IMR-90 (cell line): ENCODE data around the gene DDX21. TPM values are rescaled to one million over a fixed set of nuclear protein-coding genes. Genes with fewer than 3 reads are reported as not detected.

Experiments used
- ATAC-seq: fragments of 200-7000 bp; cut with Tn5 transposase; 2 replicates; pipeline ENCODE4 v1.9.1; 2020; ENCODE audit warnings: low read depth, mild to moderate bottlenecking, moderate library complexity
- BruUV-seq: library from RNA; stranded (reverse); fragments of 400-500 nt; replicated peaks from 2 replicates; lab custom pipeline; 2021; lab: Mats Ljungman, UMichigan
- CTCF ChIA-PET: fragments of 300-600 bp; formaldehyde crosslinking; extraction: SDS; loops from one replicate; lab custom pipeline; 2021; ENCODE audit warnings: antibody characterized with exemption; lab: Yijun Ruan, JAX
- POLR2A ChIA-PET: fragments of 300-600 bp; sonication (Branson Sonifier 250); formaldehyde crosslinking; loops from one replicate; lab custom pipeline; 2022; ENCODE audit warnings: antibody characterized with exemption; ENCODE audit not compliant: unreplicated experiment; lab: Charles Lee
- DNase-seq: peaks from one replicate; pipeline ENCODE4 v3.0.0; 2013
- H2AFZ ChIP-seq: replicated peaks from 2 replicates; pipeline ENCODE3; 2013; ENCODE audit warnings: low read length, mild to moderate bottlenecking; ENCODE audit not compliant: poor library complexity
- H2AK5ac ChIP-seq: 2 replicates; pipeline ENCODE4 v1.6.1; 2013; ENCODE audit warnings: low read depth, low read length, inconsistent platforms
- H2AK9ac ChIP-seq: replicated peaks from 2 replicates; pipeline ENCODE3; 2013; ENCODE audit warnings: mild to moderate bottlenecking, low read depth, low read length, moderate library complexity; ENCODE audit not compliant: poor library complexity
- H2BK120ac ChIP-seq: 2 replicates; pipeline ENCODE4 v1.6.1; 2013; ENCODE audit warnings: low read depth, low read length, inconsistent platforms
- H2BK15ac ChIP-seq: 3 replicates; pipeline ENCODE4 v1.6.1; 2013; ENCODE audit warnings: low read depth, low read length, inconsistent platforms
- H2BK20ac ChIP-seq: 2 replicates; pipeline ENCODE4 v1.6.1; 2013; ENCODE audit warnings: low read depth, mild to moderate bottlenecking, inconsistent platforms, low read length, moderate library complexity
- H2BK5ac ChIP-seq: 2 replicates; pipeline ENCODE4 v1.6.1; 2013; ENCODE audit warnings: mild to moderate bottlenecking, low read depth, low read length, inconsistent platforms; ENCODE audit not compliant: poor library complexity, severe bottlenecking
- H3K14ac ChIP-seq: replicated peaks from 2 replicates; pipeline ENCODE4 v1.6.1; 2013; ENCODE audit warnings: low read depth, low read length, inconsistent platforms
- H3K18ac ChIP-seq: 2 replicates; pipeline ENCODE4 v1.6.1; 2013; ENCODE audit warnings: low read depth, low read length, control low read depth
- H3K23ac ChIP-seq: 2 replicates; pipeline ENCODE4 v1.6.1; 2013; ENCODE audit warnings: low read depth, low read length, inconsistent platforms
- H3K27ac ChIP-seq: 2 replicates; pipeline ENCODE4 v1.5.1; 2013; ENCODE audit warnings: mild to moderate bottlenecking, control low read depth, low read length; ENCODE audit not compliant: insufficient read depth
- H3K27me3 ChIP-seq: 2 replicates; pipeline ENCODE4 v1.6.1; 2013; ENCODE audit warnings: low read length; ENCODE audit not compliant: control insufficient read depth, insufficient read depth
- H3K36me3 ChIP-seq: 2 replicates; pipeline ENCODE4 v1.6.1; 2013; ENCODE audit warnings: low read length, mixed read lengths; ENCODE audit not compliant: control insufficient read depth, insufficient read depth
- H3K4ac ChIP-seq: 2 replicates; pipeline ENCODE4 v1.6.1; 2013; ENCODE audit warnings: low read depth, low read length, inconsistent platforms
- H3K4me1 ChIP-seq: 2 replicates; pipeline ENCODE4 v1.6.1; 2013; ENCODE audit warnings: low read length, mixed read lengths; ENCODE audit not compliant: control insufficient read depth, insufficient read depth
- H3K4me2 ChIP-seq: 2 replicates; pipeline ENCODE4 v1.6.1; 2013; ENCODE audit warnings: low read depth, mild to moderate bottlenecking, control low read depth, low read length, moderate library complexity
- H3K4me3 ChIP-seq: 2 replicates; pipeline ENCODE4 v1.5.1; 2013; ENCODE audit warnings: low read depth, mild to moderate bottlenecking, control low read depth, low read length, moderate library complexity; ENCODE audit not compliant: insufficient read depth
- H3K56ac ChIP-seq: 2 replicates; pipeline ENCODE4 v1.6.1; 2013; ENCODE audit warnings: low read length, inconsistent platforms; ENCODE audit not compliant: insufficient read depth; ENCODE audit errors: extremely low read depth
- H3K79me1 ChIP-seq, 2 experiments: 2 replicates each; pipeline ENCODE4 v1.6.1; 2013; ENCODE audit warnings: low read length in 2 of 2, inconsistent platforms in 1 of 2, low read depth in 1 of 2
- H3K9ac ChIP-seq: 2 replicates; pipeline ENCODE4 v1.6.1; 2013; ENCODE audit warnings: low read depth, low read length, control low read depth
- H3K9me1 ChIP-seq: 2 replicates; pipeline ENCODE4 v1.6.1; 2013; ENCODE audit warnings: low read length, inconsistent platforms; ENCODE audit not compliant: insufficient read depth
- H3K9me3 ChIP-seq: 2 replicates; pipeline ENCODE4 v1.6.1; 2013; ENCODE audit warnings: low read length; ENCODE audit not compliant: control insufficient read depth, insufficient read depth
- H4K20me1 ChIP-seq: 2 replicates; pipeline ENCODE4 v1.6.1; 2013; ENCODE audit warnings: low read length, inconsistent platforms; ENCODE audit not compliant: insufficient read depth
- H4K5ac ChIP-seq: 2 replicates; pipeline ENCODE4 v1.6.1; 2013; ENCODE audit warnings: mild to moderate bottlenecking, low read depth, low read length, control low read depth
- H4K8ac ChIP-seq, 2 experiments: 2 replicates each; pipeline ENCODE4 v1.6.1; 2013; ENCODE audit warnings: low read depth in 2 of 2, low read length in 2 of 2, control low read depth in 1 of 2, inconsistent platforms in 1 of 2
- H4K91ac ChIP-seq: 2 replicates; pipeline ENCODE4 v1.6.1; 2013; ENCODE audit warnings: low read depth, low read length, inconsistent platforms; ENCODE audit not compliant: insufficient read depth
- BHLHE40 ChIP-seq: fragments of 150-350 bp; IDR thresholded peaks from 2 replicates; pipeline ENCODE4 v1.6.1; 2016; ENCODE audit warnings: mild to moderate bottlenecking, low read depth, low read length
- CHD1 ChIP-seq: IDR thresholded peaks from 2 replicates; pipeline ENCODE4 v1.6.1; 2012; ENCODE audit warnings: low read depth, low read length, improper control_type of control experiment
- CTCF ChIP-seq: conservative IDR thresholded peaks from 2 replicates; pipeline ENCODE4 v1.5.1; 2012; ENCODE audit warnings: mild to moderate bottlenecking, low read depth, low read length, improper control_type of control experiment
- FOS ChIP-seq: fragments of 150-350 bp; IDR thresholded peaks from 2 replicates; pipeline ENCODE4 v1.6.1; 2016; ENCODE audit warnings: low read depth, low read length
- MAFK ChIP-seq: IDR thresholded peaks from 2 replicates; pipeline ENCODE4 v1.6.1; 2012; ENCODE audit warnings: low read depth, low read length, improper control_type of control experiment
- MAZ ChIP-seq: IDR thresholded peaks from 2 replicates; pipeline ENCODE4 v1.6.1; 2012; ENCODE audit warnings: low read depth, mild to moderate bottlenecking, low read length, improper control_type of control experiment, moderate library complexity, borderline replicate concordance
- NFE2L2 ChIP-seq: fragments of 150-350 bp; IDR thresholded peaks from 2 replicates; pipeline ENCODE4 v1.6.1; 2016; ENCODE audit warnings: low read depth, mild to moderate bottlenecking, low read length
- POLR2A ChIP-seq: IDR thresholded peaks from 2 replicates; pipeline ENCODE4 v1.6.1; 2012; ENCODE audit warnings: mild to moderate bottlenecking, low read depth, low read length
- RAD21 ChIP-seq: IDR thresholded peaks from 2 replicates; pipeline ENCODE4 v1.6.1; 2012; ENCODE audit warnings: low read length, improper control_type of control experiment
- RCOR1 ChIP-seq: IDR thresholded peaks from 2 replicates; pipeline ENCODE4 v1.6.1; 2012; ENCODE audit warnings: mild to moderate bottlenecking, low read length, improper control_type of control experiment; ENCODE audit not compliant: insufficient replicate concordance
- RFX5 ChIP-seq: IDR thresholded peaks from 2 replicates; pipeline ENCODE4 v1.8.0; 2012; ENCODE audit warnings: low read depth, mild to moderate bottlenecking, low read length, moderate library complexity
- SMC3 ChIP-seq: fragments of 150-350 bp; IDR thresholded peaks from 2 replicates; pipeline ENCODE4 v1.6.1; 2016; ENCODE audit warnings: low read depth, mild to moderate bottlenecking, antibody characterized with exemption, low read length, moderate library complexity
- WGBS, 2 experiments: methylation state at CpG; one replicate each; pipeline versions ENCODE4 v1.1.5 to v1.1.7; 2013; ENCODE audit warnings: missing lambda C conversion rate in 2 of 2; ENCODE audit not compliant: insufficient read length in 1 of 2; ENCODE audit errors: extremely low coverage in 2 of 2; 5-methylcytosine and 5-hydroxymethylcytosine counted together
- dilution Hi-C: fragments of 300-500 bp; cut with HindIII; formaldehyde crosslinking; loops from one replicate; pipeline ENCODE4 v1.14.3; 2018; ENCODE audit warnings: low sequenced_read_pairs; ENCODE audit not compliant: unreplicated experiment
- in situ Hi-C: fragments of 300-500 bp; cut with MboI; formaldehyde crosslinking; loops from 3 replicates; pipeline ENCODE4 v1.14.3; 2019; ENCODE audit warnings: low sequenced_read_pairs, inconsistent platforms, mixed read lengths
- intact Hi-C: fragments of 100-400 bp; cut with micrococcal nuclease; formaldehyde crosslinking; loops from 2 replicates; pipeline ENCODE4 v1.10.0; 2022
- polyA plus RNA-seq, 3 experiments: library from polyadenylated mRNA; depleted of rRNA; stranded (reverse); fragments of >200 nt; gene quantifications; 2 replicates each; pipeline ENCODE4 v1.2.3, GENCODE V29; 2012; ENCODE audit warnings: low replicate concordance in 1 of 3
- total RNA-seq: library from RNA; depleted of rRNA; stranded (reverse); fragments of >200 nt; gene quantifications from 2 replicates; pipeline ENCODE4 v1.2.3, GENCODE V29; 2012

Gene DDX21
- total and polyA plus RNA-seq, 2 of the 4 experiments (the other 2 are of a cell fraction): 43.2 to 73.7 TPM

- H3K4me3 ChIP-seq: no peak overlapping the region
- H4K8ac ChIP-seq: no peak overlapping the region
- no peaks in the 10 kb centered on the region for H3K9me3 ChIP-seq
- H3K4me1 ChIP-seq: no peaks in the 10 kb centered on the region
- H3K27me3 ChIP-seq: no peaks in the 10 kb centered on the region
- H2BK15ac ChIP-seq: no peak overlapping the region
- TF ChIP-seq RCOR1 (no peak), NFE2L2 (no peak), MAFK (no peak), CHD1 (no peak), FOS (no peak), SMC3 (no peak), MAZ (no peak), RAD21 (no peak), CTCF (no peak), BHLHE40 (no peak), POLR2A (no peak), RFX5 (no peak)
- H2BK5ac ChIP-seq: no peak overlapping the region
- H4K20me1 ChIP-seq: no peaks in the 10 kb centered on the region
- no peak overlapping the region for H2AFZ ChIP-seq
- H3K4ac ChIP-seq: no peak overlapping the region
- H3K18ac ChIP-seq: no peak overlapping the region
- ChIA-PET POLR2A (no interaction called here), CTCF (no interaction called here)
- no peak overlapping the region for H3K23ac ChIP-seq
- H3K79me1 ChIP-seq: peaks cover 6 to 8% of the 10 kb centered on the region in 2 experiments; a peak in 3 of 4 replicates
- H2AK5ac ChIP-seq: no peak overlapping the region
- intact Hi-C loops (no loop called here), in situ Hi-C loops (no loop called here), dilution Hi-C loops (no loop called here)
- H2BK20ac ChIP-seq: no peak overlapping the region
- WGBS, 2 experiments: 93% methylated on average over 10 of the region's 11 CpGs; no CpG with 5 or more reads in 1 of the 2 experiments
- H4K91ac ChIP-seq: no peak overlapping the region
- H4K5ac ChIP-seq: no peak overlapping the region
- no peak for DNase-seq
- BruUV-seq: no TSS peak
- no peak for ATAC-seq
- H2BK120ac ChIP-seq: no peak overlapping the region
- H3K36me3 ChIP-seq: peaks cover 19% of the 10 kb centered on the region
- H2AK9ac ChIP-seq: no peak overlapping the region
- H3K9ac ChIP-seq: no peak overlapping the region
- no peak overlapping the region for H3K4me2 ChIP-seq
- no peak overlapping the region for H3K27ac ChIP-seq
- H3K56ac ChIP-seq: no peak overlapping the region
- no peaks in the 10 kb centered on the region for H3K9me1 ChIP-seq
- H3K14ac ChIP-seq: no peak overlapping the region
Observed at GRCh38 chr10:68982389-68982788, 26.4 kb downstream of the DDX21 start.
